HG03571 (cell line): ENCODE data around the gene HERPUD1.

Experiments used
- ATAC-seq: cut with Tn5 transposase; IDR thresholded peaks from one replicate; pipeline ENCODE4 v1.9.1; 2021; ENCODE audit not compliant: unreplicated experiment

The HERPUD1 gene

GRCh38 chr16:56910654-56911539, 21.0 kb upstream of the HERPUD1 start:
- no peak for ATAC-seq

- ATAC-seq, result peak; percentile 60
These were observed 20.0 kb upstream of the HERPUD1 start for GRCh38 chr16:56911771-56912571.

GRCh38 chr16:56912746-56913708, 18.9 kb upstream of the HERPUD1 start:
- ATAC-seq, result no peak

- ATAC-seq, result no peak
These were observed 17.0 kb upstream of the HERPUD1 start for GRCh38 chr16:56914896-56915295.

- ATAC-seq, result no peak
These were observed 16.4 kb upstream of the HERPUD1 start for GRCh38 chr16:56915336-56916119.

GRCh38 chr16:56916571-56917403, 15.2 kb upstream of the HERPUD1 start:
- peak; percentile 56 for ATAC-seq

- no peak for ATAC-seq
These were observed 13.4 kb upstream of the HERPUD1 start for GRCh38 chr16:56918467-56919012.

- no peak for ATAC-seq
These were observed 12.7 kb upstream of the HERPUD1 start for GRCh38 chr16:56919099-56919800.

- ATAC-seq, result no peak
These were observed 10.4 kb upstream of the HERPUD1 start for GRCh38 chr16:56921571-56921970.

- ATAC-seq, result no peak
These were observed 8.4 kb upstream of the HERPUD1 start for GRCh38 chr16:56923481-56924091.

- no peak for ATAC-seq
These were observed 4.5 kb upstream of the HERPUD1 start for GRCh38 chr16:56927471-56927870.

- ATAC-seq, result no peak
These were observed 2.3 kb upstream of the HERPUD1 start for GRCh38 chr16:56929639-56930038.

- no peak for ATAC-seq
These were observed 1.3 kb upstream of the HERPUD1 start for GRCh38 chr16:56930486-56931270.

GRCh38 chr16:56931271-56931891, 561 bp upstream of the HERPUD1 start:
- ATAC-seq, result peak; percentile 28

- ATAC-seq, result no peak
These were observed 1.0 kb downstream of the HERPUD1 start for GRCh38 chr16:56932721-56933619.
